Subcutaneous adipose tissue (tissue), 4 donors: ENCODE measurements around the gene MICOS13. TPM values are rescaled to one million over a fixed set of nuclear protein-coding genes. Genes with fewer than 3 reads are reported as not detected.

Source experiments
- total RNA-seq, 4 donors: library from RNA; depleted of rRNA; stranded (reverse); fragments of >200 nt; gene quantifications; one replicate each; pipeline ENCODE4 v1.1.0, GENCODE V29; 2016
- TF ChIP-seq, protein P1 (sequence below): fragments of 450-650 bp; IDR thresholded peaks from one replicate; pipeline ENCODE4 v1.5.1; 2016; ENCODE audit warnings: low read depth, mild to moderate bottlenecking, control low read depth, antibody characterized with exemption, moderate library complexity

MICOS13 gene
- total RNA-seq, 4 donors from 2014 or later = 41.1 to 67.8 (median 47.7) TPM

DNA sequence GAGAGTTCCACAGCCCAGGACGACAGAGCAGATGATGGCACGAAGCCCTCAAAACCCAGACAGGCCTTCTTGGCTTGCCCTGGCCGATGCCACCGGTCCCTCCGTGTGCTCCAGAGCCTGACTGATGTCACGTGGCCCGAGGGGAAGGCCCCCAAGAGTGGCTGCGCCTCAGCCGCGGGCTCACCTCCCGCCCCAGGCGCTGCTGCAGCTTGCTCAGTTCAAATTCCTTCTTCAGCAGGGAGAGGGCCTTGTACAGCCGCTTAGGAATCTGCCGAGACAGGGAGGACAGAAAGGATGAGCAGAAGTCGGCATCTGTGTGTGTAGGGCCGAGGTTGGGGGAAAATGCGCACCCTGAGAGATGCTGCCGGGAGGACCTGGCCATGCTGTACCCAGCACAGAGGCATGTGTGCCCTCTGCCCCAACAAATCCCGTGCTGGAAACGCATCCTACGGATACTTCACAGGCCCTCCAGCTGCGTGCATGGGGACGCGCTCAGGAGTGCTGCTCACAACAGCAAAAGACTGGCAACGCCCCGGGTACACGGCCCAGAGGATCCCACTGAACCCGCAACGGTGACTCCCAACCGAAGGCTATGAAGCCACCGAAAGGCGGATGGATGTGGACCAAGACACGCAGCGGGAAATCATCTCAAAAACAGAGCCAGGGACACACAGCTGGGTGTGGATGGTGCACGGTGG lies 26.7 kb upstream of the MICOS13 start:
- TF ChIP-seq, protein P1, sequence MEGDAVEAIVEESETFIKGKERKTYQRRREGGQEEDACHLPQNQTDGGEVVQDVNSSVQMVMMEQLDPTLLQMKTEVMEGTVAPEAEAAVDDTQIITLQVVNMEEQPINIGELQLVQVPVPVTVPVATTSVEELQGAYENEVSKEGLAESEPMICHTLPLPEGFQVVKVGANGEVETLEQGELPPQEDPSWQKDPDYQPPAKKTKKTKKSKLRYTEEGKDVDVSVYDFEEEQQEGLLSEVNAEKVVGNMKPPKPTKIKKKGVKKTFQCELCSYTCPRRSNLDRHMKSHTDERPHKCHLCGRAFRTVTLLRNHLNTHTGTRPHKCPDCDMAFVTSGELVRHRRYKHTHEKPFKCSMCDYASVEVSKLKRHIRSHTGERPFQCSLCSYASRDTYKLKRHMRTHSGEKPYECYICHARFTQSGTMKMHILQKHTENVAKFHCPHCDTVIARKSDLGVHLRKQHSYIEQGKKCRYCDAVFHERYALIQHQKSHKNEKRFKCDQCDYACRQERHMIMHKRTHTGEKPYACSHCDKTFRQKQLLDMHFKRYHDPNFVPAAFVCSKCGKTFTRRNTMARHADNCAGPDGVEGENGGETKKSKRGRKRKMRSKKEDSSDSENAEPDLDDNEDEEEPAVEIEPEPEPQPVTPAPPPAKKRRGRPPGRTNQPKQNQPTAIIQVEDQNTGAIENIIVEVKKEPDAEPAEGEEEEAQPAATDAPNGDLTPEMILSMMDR = no peak

DNA sequence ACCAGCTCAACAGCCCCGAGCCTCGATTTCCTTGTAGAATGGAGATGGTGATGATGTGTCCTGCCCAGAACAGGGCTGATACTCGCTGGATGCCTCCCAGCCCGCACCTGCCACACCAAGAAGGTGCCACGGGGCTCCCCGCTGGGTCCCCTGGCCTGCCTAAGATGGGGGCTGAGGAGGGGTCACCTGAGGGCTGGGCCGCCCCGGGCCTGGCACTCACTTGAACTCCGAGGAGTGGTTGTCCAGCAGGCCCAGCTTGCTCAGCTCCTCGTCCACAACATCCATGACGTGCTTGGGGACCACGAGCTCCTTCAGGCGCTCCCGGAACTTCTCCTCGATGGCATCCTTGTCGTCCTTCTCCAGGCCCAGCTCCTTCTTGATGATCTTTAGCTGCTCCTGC lies 25.2 kb upstream of the MICOS13 start:
- TF ChIP-seq, protein P1 = no peak

DNA sequence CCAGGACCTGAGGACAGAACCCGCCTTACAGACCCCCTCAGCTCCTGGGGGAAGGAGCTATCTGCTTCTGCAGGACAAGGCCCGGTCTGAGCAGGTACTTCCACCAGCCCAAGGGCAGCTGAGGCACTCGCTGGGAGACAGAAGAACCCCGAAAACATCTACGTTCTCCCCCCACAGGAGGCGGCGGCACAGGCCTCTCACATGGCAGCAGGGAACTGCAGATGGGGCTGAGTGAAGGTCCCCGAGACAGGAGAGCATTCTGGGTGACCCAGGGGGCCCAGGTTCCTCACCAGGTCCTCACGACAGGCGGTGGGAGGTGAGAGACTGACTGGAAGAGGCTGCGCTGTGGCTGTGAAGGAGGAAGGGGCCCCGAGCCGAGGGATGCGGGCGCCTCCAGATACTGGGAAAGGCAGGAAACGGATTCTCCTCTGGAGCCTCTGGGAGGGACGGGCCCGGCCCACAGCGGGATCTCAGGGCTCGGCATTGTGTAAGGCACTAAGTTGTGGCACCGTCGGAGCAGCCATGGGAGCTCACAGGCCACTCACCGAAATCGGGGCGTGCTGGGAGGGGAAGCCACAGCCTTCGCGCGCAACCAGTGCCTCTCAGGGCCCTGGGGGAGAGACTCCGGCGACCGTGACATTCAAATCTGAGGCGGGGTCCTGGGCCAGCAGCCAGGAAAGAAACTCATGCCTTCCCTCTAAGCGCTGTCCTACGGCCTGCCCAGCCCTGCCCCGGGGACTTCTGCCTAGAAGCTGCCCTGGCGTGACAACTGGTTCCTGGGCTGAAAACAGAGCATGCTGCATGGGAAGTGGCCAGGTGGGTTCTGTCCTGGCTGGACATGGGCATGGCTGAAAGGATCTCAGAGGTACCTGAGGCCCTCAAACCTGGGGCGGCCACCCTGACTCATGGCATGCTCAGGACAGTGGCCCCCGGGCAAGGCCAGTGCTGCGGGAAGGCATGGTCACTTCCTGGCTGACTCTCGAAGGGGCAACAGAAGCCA lies 23.8 kb upstream of the MICOS13 start:
- TF ChIP-seq, protein P1 = no peak

DNA sequence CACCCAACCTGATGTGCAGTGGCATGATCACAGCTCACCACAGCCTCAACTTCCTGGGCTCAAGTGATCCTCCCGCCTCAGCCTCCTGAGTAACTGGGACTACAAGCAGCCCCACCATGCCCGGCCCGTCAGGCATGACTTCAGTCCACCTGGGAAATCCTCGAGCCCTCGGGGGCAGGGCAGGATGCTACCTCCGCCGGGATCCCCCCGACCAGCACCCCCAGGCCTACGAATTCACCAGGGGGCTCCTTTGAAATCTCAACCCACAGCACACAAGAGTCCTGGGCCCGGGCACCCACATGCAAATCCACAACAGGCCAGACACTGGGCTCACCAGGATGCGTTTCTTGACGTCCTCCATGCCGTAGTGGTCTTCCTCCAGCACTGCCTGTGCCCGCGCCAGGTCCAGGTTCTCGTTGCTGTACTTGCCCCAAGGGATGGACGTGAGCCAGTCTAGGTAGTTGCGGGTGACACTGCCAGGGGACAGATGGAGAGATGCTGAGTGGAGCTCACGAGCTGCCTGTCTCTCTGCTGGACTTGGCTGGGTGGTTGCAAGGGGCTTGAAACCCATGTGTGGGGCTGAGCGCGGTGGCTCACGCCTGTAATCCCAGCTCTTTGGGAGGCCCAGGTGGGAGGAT lies 20.3 kb upstream of the MICOS13 start:
- TF ChIP-seq, protein P1 = no peak

DNA sequence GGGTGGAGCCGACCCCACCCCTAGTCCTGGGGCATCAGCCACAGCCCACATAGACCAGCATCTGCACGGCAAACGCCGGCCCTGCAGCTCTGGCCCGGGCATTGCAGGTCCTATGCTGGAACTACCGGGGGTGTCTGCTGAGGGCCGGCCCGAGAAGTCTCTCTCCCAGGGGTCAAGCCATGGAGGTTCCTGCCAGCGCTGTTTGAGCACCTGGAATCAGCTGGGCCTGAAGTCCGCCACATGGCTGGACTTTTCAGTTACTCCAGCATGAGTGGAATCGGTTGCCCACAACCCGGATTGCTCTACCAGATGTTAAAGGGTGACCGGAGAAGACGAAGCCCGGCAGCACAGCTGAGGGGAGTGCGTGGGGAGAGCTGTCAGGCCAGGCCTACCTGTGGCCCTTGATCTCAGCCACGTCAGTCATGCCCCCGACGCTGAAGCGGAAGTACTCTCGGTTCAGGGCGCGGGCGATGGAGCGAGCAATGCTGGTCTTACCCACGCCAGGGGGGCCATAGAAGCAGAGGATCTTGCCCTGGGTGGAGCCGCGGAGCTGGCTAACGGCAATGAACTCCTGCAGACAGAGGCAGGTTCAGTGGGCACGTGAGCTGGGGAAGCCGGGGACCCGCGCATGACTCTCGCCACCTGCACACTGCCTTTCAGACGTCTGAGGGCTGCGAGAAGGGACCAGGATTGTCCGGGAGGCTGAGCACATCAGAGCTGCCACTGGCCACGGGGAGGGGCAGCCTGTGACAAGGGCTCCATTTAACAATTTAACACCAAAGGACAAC lies 18.5 kb upstream of the MICOS13 start:
- TF ChIP-seq, protein P1 = no peak

DNA sequence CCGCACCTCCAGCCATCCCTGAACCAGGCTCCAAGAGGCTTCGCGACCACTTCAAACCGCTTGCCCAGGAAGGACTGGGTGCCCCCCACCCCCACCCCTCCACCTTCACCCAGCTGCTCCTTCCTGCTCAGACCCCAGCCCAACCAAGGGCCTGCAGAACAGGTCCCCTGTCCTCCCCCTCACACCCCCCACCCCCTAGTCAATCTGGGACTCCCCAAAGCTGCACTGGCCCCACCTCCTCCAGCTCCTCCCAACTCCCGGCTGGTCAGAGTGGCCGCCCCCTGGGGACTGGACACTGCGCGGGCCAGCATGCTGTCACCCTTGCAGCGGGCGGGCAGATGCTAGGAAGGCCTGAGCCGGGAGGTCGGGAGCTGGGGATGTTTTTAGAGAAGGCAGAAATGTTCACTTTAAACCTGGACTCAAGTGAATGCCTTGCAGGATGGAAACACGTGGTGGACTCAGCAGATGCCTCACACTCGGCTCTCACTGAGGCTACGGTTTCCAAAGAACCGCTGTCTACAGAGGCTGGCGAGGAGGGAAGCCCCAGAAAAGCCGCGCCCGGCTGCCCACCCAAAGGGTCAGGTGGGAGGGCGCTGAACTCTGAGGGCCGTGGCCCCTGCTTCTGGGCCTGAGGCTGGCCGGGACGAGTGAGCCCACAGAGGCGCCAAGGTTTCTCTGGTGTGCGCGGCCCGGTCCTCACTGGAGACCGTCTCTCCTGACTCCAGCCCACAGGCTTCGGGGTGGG lies 17.7 kb upstream of the MICOS13 start:
- TF ChIP-seq, protein P1 = no peak
